Activated CD8-positive, alpha-beta memory T cell treated with anti-CD3 and anti-CD28 coated beads for 48 hours (primary cell): ENCODE results near the gene SSBP3.

Experiments
- DNase-seq, 3 experiments: peaks; one replicate each; pipeline ENCODE4 v3.0.0-alpha.2; 2020; ENCODE audit warnings: low read depth in 2 of 3, low spot score in 2 of 3

The SSBP3 gene

GRCh38 chr1:54289712-54290233, 116.4 kb downstream of the SSBP3 start:
- DNase-seq = no peak

GRCh38 chr1:54287801-54288211, 118.4 kb downstream of the SSBP3 start:
- no peak for DNase-seq

- DNase-seq = peak; percentile 39 to 57 (median 46)
Measured at GRCh38 chr1:54287176-54287650, 119.0 kb downstream of the SSBP3 start.

- DNase-seq = no peak
Measured at GRCh38 chr1:54285815-54286345, 120.3 kb downstream of the SSBP3 start.

GRCh38 chr1:54284781-54285529, 121.2 kb downstream of the SSBP3 start:
- no peak for DNase-seq

- no peak for DNase-seq
Measured at GRCh38 chr1:54283635-54284385, 122.4 kb downstream of the SSBP3 start.

- no peak for DNase-seq
Measured at GRCh38 chr1:54282101-54282847, 123.9 kb downstream of the SSBP3 start.

GRCh38 chr1:54280651-54281050, 125.5 kb downstream of the SSBP3 start:
- DNase-seq = no peak

- no peak for DNase-seq
Measured at GRCh38 chr1:54279457-54279856, 126.7 kb downstream of the SSBP3 start.

GRCh38 chr1:54278941-54279422, 127.2 kb downstream of the SSBP3 start:
- DNase-seq = no peak

- no peak for DNase-seq
Measured at GRCh38 chr1:54277451-54278341, 128.5 kb downstream of the SSBP3 start.

- no peak for DNase-seq
Measured at GRCh38 chr1:54276617-54277450, 129.4 kb downstream of the SSBP3 start.

- no peak for DNase-seq
Measured at GRCh38 chr1:54275349-54275748, 130.8 kb downstream of the SSBP3 start.

- no peak for DNase-seq
Measured at GRCh38 chr1:54274881-54275280, 131.3 kb downstream of the SSBP3 start.

GRCh38 chr1:54274448-54274847, 131.7 kb downstream of the SSBP3 start:
- no peak for DNase-seq

- DNase-seq = no peak
Measured at GRCh38 chr1:54273795-54274163, 132.4 kb downstream of the SSBP3 start.

- no peak for DNase-seq
Measured at GRCh38 chr1:54273092-54273794, 133.0 kb downstream of the SSBP3 start.

GRCh38 chr1:54272772-54273091, 133.5 kb downstream of the SSBP3 start:
- no peak for DNase-seq

- DNase-seq = no peak
Measured at GRCh38 chr1:54272134-54272533, 134.1 kb downstream of the SSBP3 start.
